ENCODE measurements around the gene MAN1A1. TPM values are rescaled to one million over a fixed set of nuclear protein-coding genes. Genes with fewer than 3 reads are reported as not detected.

The MAN1A1 gene
- total and polyA plus RNA-seq, 4 donors = 68.2 to 209 (median 148) TPM

GRCh38 chr6:119312875-119313338 lies 36.7 kb downstream of the MAN1A1 start:
- 67% methylated on average over 4 of the region's 4 CpGs for WGBS
- H3K27ac ChIP-seq (ENCODE audit: low read depth in 1 of 2, low read length in 2 of 2) = peak overlapping the region; percentile 25 to 43

DNA sequence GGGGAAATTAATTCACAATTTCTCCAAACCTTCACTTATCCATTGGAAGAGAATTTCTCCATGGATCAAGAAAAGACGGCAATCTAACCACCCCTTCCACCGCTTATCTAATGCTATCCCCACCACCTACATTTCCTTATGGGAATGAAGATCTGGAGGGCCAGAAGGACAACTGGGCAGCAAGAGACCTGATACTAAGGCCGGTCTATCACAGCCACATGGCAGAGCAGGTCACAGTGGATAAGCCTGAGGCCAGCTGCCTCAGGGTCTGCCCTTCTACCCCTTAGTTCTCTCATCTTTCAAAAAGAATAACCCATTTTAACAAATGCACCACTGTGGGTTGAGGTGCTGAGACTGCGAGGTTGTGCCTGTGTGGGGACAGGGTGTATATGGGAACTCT lies 37.1 kb downstream of the MAN1A1 start:
- peak overlapping the region in 1 of 2 donors; percentile 43 for H3K27ac ChIP-seq (ENCODE audit: low read depth in 1 of 2, low read length in 2 of 2)
- no peak overlapping the region for H3K4me3 ChIP-seq (ENCODE audit: low read depth in 1 of 3, low read length in 3 of 3)
- peaks cover 2 to 9% (median 3%) of the 10 kb centered on the region in 4 donors for H3K36me3 ChIP-seq (ENCODE audit: control insufficient read depth in 4 of 4, insufficient read depth in 3 of 4, low read depth in 1 of 4, low read length in 3 of 4)
- DNase-seq (ENCODE audit: low spot score) = no peak
- peaks cover 8 to 32% (median 22%) of the 10 kb centered on the region in 4 donors for H3K4me1 ChIP-seq (ENCODE audit: control insufficient read depth in 4 of 4, insufficient read depth in 4 of 4, low read length in 3 of 4)
- 81% methylated on average over 4 of the region's 4 CpGs for WGBS
- TF ChIP-seq ATF3 (IDR thresholded peaks at IDR 0.05) (no peak), RXRA (IDR thresholded peaks at IDR 0.05) (no peak), RAD21 (IDR thresholded peaks at IDR 0.05) (no peak), HNF4G (IDR thresholded peaks at IDR 0.05) (no peak), TAF1 (conservative IDR thresholded peaks at IDR 0.05) (no peak), SP1 (IDR thresholded peaks at IDR 0.05) (no peak), NR2F2 (IDR thresholded peaks at IDR 0.05) (no peak), FOXA1 (IDR thresholded peaks at IDR 0.05) (no peak), JUND (IDR thresholded peaks at IDR 0.05) (no peak), FOXA2 (IDR thresholded peaks at IDR 0.05) (no peak), EGR1 (IDR thresholded peaks at IDR 0.05; ENCODE audit: low read depth in 2 of 2) (no peak)
- TF ChIP-seq, protein P1, sequence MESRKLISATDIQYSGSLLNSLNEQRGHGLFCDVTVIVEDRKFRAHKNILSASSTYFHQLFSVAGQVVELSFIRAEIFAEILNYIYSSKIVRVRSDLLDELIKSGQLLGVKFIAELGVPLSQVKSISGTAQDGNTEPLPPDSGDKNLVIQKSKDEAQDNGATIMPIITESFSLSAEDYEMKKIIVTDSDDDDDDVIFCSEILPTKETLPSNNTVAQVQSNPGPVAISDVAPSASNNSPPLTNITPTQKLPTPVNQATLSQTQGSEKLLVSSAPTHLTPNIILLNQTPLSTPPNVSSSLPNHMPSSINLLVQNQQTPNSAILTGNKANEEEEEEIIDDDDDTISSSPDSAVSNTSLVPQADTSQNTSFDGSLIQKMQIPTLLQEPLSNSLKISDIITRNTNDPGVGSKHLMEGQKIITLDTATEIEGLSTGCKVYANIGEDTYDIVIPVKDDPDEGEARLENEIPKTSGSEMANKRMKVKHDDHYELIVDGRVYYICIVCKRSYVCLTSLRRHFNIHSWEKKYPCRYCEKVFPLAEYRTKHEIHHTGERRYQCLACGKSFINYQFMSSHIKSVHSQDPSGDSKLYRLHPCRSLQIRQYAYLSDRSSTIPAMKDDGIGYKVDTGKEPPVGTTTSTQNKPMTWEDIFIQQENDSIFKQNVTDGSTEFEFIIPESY (IDR thresholded peaks at IDR 0.05) = no peak
- TF ChIP-seq, protein P2, sequence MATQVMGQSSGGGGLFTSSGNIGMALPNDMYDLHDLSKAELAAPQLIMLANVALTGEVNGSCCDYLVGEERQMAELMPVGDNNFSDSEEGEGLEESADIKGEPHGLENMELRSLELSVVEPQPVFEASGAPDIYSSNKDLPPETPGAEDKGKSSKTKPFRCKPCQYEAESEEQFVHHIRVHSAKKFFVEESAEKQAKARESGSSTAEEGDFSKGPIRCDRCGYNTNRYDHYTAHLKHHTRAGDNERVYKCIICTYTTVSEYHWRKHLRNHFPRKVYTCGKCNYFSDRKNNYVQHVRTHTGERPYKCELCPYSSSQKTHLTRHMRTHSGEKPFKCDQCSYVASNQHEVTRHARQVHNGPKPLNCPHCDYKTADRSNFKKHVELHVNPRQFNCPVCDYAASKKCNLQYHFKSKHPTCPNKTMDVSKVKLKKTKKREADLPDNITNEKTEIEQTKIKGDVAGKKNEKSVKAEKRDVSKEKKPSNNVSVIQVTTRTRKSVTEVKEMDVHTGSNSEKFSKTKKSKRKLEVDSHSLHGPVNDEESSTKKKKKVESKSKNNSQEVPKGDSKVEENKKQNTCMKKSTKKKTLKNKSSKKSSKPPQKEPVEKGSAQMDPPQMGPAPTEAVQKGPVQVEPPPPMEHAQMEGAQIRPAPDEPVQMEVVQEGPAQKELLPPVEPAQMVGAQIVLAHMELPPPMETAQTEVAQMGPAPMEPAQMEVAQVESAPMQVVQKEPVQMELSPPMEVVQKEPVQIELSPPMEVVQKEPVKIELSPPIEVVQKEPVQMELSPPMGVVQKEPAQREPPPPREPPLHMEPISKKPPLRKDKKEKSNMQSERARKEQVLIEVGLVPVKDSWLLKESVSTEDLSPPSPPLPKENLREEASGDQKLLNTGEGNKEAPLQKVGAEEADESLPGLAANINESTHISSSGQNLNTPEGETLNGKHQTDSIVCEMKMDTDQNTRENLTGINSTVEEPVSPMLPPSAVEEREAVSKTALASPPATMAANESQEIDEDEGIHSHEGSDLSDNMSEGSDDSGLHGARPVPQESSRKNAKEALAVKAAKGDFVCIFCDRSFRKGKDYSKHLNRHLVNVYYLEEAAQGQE (IDR thresholded peaks at IDR 0.05) = no peak
- no peaks in the 10 kb centered on the region for H3K27me3 ChIP-seq (ENCODE audit: control insufficient read depth in 4 of 4, insufficient read depth in 4 of 4, low read length in 3 of 4)
- no peak overlapping the region for H3K9ac ChIP-seq (ENCODE audit: low read depth in 1 of 2, low read length in 2 of 2)
- H3K9me3 ChIP-seq (ENCODE audit: control insufficient read depth in 4 of 4, low read length in 3 of 4) = no peaks in the 10 kb centered on the region

More at GRCh38 chr6:119312875-119313338, 36.7 kb downstream of the MAN1A1 start:
- peaks cover 8 to 29% (median 18%) of the 10 kb centered on the region in 4 donors for H3K4me1 ChIP-seq (ENCODE audit: control insufficient read depth in 4 of 4, insufficient read depth in 4 of 4, low read length in 3 of 4)
- no peaks in the 10 kb centered on the region for H3K9me3 ChIP-seq (ENCODE audit: control insufficient read depth in 4 of 4, low read length in 3 of 4)
- peak; percentile 42 for TF ChIP-seq SP1 (IDR thresholded peaks at IDR 0.05)
- peak; percentile 66 to 80 for TF ChIP-seq RXRA (IDR thresholded peaks at IDR 0.05)
- peak in 1 of 2 donors; percentile 13 for TF ChIP-seq RAD21 (IDR thresholded peaks at IDR 0.05)
- no peak for TF ChIP-seq FOXA1 (IDR thresholded peaks at IDR 0.05)
- TF ChIP-seq NR2F2 (IDR thresholded peaks at IDR 0.05) = peak; percentile 96
- H3K9ac ChIP-seq (ENCODE audit: low read depth in 1 of 2, low read length in 2 of 2) = no peak overlapping the region
- H3K4me3 ChIP-seq (ENCODE audit: low read depth in 1 of 3, low read length in 3 of 3) = no peak overlapping the region
- DNase-seq (ENCODE audit: low spot score) = no peak
- no peaks in the 10 kb centered on the region for H3K27me3 ChIP-seq (ENCODE audit: control insufficient read depth in 4 of 4, insufficient read depth in 4 of 4, low read length in 3 of 4)
- peaks cover 2 to 12% (median 3%) of the 10 kb centered on the region in 4 donors for H3K36me3 ChIP-seq (ENCODE audit: control insufficient read depth in 4 of 4, insufficient read depth in 3 of 4, low read depth in 1 of 4, low read length in 3 of 4)

All from liver (tissue), 9 donors.